HepG2 (cell line): ENCODE measurements around the gene CEACAM4. TPM values are rescaled to one million over a fixed set of nuclear protein-coding genes. Genes with fewer than 3 reads are reported as not detected.
A peak's percentile ranks its signal among the peaks of the same experiment; 100 is the strongest.

Experiments used
- ARNTL ChIP-seq: sonication (generic); formaldehyde crosslinking; IDR thresholded peaks from 2 replicates; pipeline ENCODE4 v1.4.0; 2020; ENCODE audit warnings: mild to moderate bottlenecking, missing genetic modification reagents
- DNMT3B ChIP-seq: conservative IDR thresholded peaks from 2 replicates; pipeline ENCODE4 v1.6.1; 2016; ENCODE audit warnings: missing biosample characterization, control low read depth
- ELF3 ChIP-seq: IDR thresholded peaks from 2 replicates; pipeline ENCODE4 v1.6.1; 2016; ENCODE audit warnings: missing genetic modification reagents, missing compliant biosample characterization
- ETV5 ChIP-seq: IDR thresholded peaks from 2 replicates; pipeline ENCODE4 v1.6.1; 2018; ENCODE audit warnings: missing biosample characterization, missing genetic modification reagents, inconsistent platforms, borderline replicate concordance
- HDAC2 ChIP-seq: sonication (generic); formaldehyde crosslinking; IDR thresholded peaks from 2 replicates; pipeline ENCODE4 v1.4.0; 2020; ENCODE audit warnings: missing genetic modification reagents
- IRF2 ChIP-seq: IDR thresholded peaks from 2 replicates; pipeline ENCODE4 v1.6.1; 2018; ENCODE audit warnings: missing genetic modification reagents, missing compliant biosample characterization
- LBX2 ChIP-seq: sonication (generic); formaldehyde crosslinking; IDR thresholded peaks from 2 replicates; pipeline ENCODE4 v1.5.0; 2020; ENCODE audit warnings: missing genetic modification reagents, mild to moderate bottlenecking, borderline replicate concordance
- POLR2AphosphoS5 ChIP-seq: IDR thresholded peaks from 2 replicates; pipeline ENCODE4 v1.6.1; 2012; ENCODE audit warnings: low read depth, low read length
- RBM39 ChIP-seq: fragments of 200-400 bp; formaldehyde crosslinking; IDR thresholded peaks from one replicate; pipeline ENCODE4 v1.6.1; 2018; ENCODE audit warnings: antibody characterized with exemption, mild to moderate bottlenecking, low read depth, low read length; ENCODE audit not compliant: poor library complexity, severe bottlenecking
- SP140L ChIP-seq: sonication (generic); formaldehyde crosslinking; IDR thresholded peaks from 2 replicates; pipeline ENCODE4 v1.4.0; 2020; ENCODE audit warnings: missing genetic modification reagents, borderline replicate concordance
- ZBTB8A ChIP-seq: sonication (generic); formaldehyde crosslinking; IDR thresholded peaks from 2 replicates; pipeline ENCODE4 v1.4.0; 2020; ENCODE audit warnings: mild to moderate bottlenecking, low read depth, missing genetic modification reagents, borderline replicate concordance
- ZNF333 ChIP-seq: sonication (generic); formaldehyde crosslinking; IDR thresholded peaks from 2 replicates; pipeline ENCODE4 v1.4.0; 2020; ENCODE audit warnings: mild to moderate bottlenecking, missing genetic modification reagents, borderline replicate concordance
- ZNF607 ChIP-seq: sonication (generic); formaldehyde crosslinking; IDR thresholded peaks from 2 replicates; pipeline ENCODE4 v1.5.1; 2020; ENCODE audit warnings: missing genetic modification reagents, mild to moderate bottlenecking, borderline replicate concordance
- ZNF678 ChIP-seq: sonication (generic); formaldehyde crosslinking; IDR thresholded peaks from 2 replicates; pipeline ENCODE4 v1.4.0; 2020; ENCODE audit warnings: mild to moderate bottlenecking, missing genetic modification reagents
- polyA plus RNA-seq, 8 experiments: library from polyadenylated mRNA; depleted of rRNA in 3 of 8; stranded (reverse) in 7 of 8; unstranded in 1 of 8; fragments of >200 nt; fragmentation: Illumina TruSeq in 4 of 8; extraction: Trizol in 4 of 8; gene quantifications; 2 replicates each; pipeline versions ENCODE4 v1.2.1 to v1.2.3, GENCODE V29; 2011 to 2016; ENCODE audit warnings: low read depth in 4 of 8, missing spikeins in 1 of 8, mixed read lengths in 1 of 8; ENCODE audit not compliant: insufficient read depth in 1 of 8
- total RNA-seq, 5 experiments: library from RNA; depleted of rRNA; stranded (reverse); fragments of >200 nt; fragmentation: Illumina TruSeq; extraction: Trizol; gene quantifications; 2 replicates each; pipeline ENCODE4 v1.2.3, GENCODE V29; 2016; ENCODE audit warnings: low read depth in 1 of 5
- TF ChIP-seq, protein P1 (sequence below): sonication (generic); formaldehyde crosslinking; IDR thresholded peaks from 2 replicates; pipeline ENCODE4 v1.5.1; 2020; ENCODE audit warnings: mild to moderate bottlenecking, missing genetic modification reagents, borderline replicate concordance
- TF ChIP-seq, protein P2 (sequence below), 2 experiments: fragments of 450-650 bp in 1 of 2; sonication (generic) in 1 of 2; formaldehyde crosslinking; IDR thresholded peaks; 2 replicates each; pipeline versions ENCODE4 v1.5.0 to v1.8.0; 2020 to 2022; ENCODE audit warnings: mild to moderate bottlenecking in 1 of 2, missing genetic modification reagents in 1 of 2
- TF ChIP-seq, protein P3 (sequence below): sonication (generic); formaldehyde crosslinking; IDR thresholded peaks from 2 replicates; pipeline ENCODE4 v1.4.0; 2020; ENCODE audit warnings: missing genetic modification reagents, borderline replicate concordance

The CEACAM4 gene
- total and polyA plus RNA-seq, 2 of the 13 experiments (the other 11 are each of a cell fraction or from before 2014, with no cell fraction given): not detected

DNA sequence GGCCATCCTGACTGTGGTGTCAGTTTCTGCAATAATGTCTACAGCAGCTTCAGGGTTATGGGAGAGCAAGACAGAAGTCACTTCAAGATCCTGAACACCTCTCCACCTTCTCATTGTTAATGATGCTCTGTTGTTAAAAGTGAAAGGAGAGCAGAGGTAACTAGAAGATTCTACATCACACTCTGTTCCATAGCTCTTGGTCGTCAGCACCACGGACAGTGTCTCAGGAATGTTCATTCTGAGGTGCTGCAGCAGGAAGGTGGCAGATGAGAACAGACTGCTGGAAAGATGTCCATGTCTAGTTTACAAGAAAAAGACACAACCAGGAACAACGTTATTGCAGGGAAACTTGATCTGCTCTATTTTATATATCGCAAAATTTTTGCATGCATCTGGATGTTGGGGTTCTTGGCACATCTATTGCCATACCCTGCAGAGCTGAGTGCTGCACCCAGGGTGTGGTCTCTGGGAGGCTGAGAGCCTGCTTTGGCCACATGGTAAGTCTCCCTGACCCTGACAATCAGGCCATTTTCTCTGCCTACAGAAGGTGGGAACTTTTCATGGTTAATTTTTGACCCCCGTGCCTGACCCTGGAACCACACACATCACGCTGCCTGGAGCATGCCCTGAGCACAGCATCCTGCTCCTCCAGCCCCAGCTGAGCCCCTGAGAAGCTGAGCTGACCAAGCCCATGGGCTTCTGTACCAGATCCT is 38.2 kb downstream of the CEACAM4 start (continued):
- TF ChIP-seq RBM39: no peak
- TF ChIP-seq, protein P1, sequence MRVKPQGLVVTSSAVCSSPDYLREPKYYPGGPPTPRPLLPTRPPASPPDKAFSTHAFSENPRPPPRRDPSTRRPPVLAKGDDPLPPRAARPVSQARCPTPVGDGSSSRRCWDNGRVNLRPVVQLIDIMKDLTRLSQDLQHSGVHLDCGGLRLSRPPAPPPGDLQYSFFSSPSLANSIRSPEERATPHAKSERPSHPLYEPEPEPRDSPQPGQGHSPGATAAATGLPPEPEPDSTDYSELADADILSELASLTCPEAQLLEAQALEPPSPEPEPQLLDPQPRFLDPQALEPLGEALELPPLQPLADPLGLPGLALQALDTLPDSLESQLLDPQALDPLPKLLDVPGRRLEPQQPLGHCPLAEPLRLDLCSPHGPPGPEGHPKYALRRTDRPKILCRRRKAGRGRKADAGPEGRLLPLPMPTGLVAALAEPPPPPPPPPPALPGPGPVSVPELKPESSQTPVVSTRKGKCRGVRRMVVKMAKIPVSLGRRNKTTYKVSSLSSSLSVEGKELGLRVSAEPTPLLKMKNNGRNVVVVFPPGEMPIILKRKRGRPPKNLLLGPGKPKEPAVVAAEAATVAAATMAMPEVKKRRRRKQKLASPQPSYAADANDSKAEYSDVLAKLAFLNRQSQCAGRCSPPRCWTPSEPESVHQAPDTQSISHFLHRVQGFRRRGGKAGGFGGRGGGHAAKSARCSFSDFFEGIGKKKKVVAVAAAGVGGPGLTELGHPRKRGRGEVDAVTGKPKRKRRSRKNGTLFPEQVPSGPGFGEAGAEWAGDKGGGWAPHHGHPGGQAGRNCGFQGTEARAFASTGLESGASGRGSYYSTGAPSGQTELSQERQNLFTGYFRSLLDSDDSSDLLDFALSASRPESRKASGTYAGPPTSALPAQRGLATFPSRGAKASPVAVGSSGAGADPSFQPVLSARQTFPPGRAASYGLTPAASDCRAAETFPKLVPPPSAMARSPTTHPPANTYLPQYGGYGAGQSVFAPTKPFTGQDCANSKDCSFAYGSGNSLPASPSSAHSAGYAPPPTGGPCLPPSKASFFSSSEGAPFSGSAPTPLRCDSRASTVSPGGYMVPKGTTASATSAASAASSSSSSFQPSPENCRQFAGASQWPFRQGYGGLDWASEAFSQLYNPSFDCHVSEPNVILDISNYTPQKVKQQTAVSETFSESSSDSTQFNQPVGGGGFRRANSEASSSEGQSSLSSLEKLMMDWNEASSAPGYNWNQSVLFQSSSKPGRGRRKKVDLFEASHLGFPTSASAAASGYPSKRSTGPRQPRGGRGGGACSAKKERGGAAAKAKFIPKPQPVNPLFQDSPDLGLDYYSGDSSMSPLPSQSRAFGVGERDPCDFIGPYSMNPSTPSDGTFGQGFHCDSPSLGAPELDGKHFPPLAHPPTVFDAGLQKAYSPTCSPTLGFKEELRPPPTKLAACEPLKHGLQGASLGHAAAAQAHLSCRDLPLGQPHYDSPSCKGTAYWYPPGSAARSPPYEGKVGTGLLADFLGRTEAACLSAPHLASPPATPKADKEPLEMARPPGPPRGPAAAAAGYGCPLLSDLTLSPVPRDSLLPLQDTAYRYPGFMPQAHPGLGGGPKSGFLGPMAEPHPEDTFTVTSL (CRISPR knock-in tag): no peak
- 0 out of 2 replicates have a peak, but pooled peaks have one; percentile 54 for TF ChIP-seq DNMT3B (CRISPR knock-in tag)
- no peak for TF ChIP-seq LBX2
- no peak for TF ChIP-seq ZNF678 (CRISPR knock-in tag)
- 0 out of 2 replicates have a peak, but pooled peaks have one; percentile 50 for TF ChIP-seq ZNF607
- TF ChIP-seq ELF3: 0 out of 2 replicates have a peak, but pooled peaks have one; percentile 49
- 0 out of 2 replicates have a peak, but pooled peaks have one; percentile 35 for TF ChIP-seq IRF2
- no peak for TF ChIP-seq ZNF333 (CRISPR knock-in tag)
- 0 out of 2 replicates have a peak, but pooled peaks have one; percentile 47 for TF ChIP-seq SP140L (CRISPR knock-in tag)
- TF ChIP-seq, protein P2, sequence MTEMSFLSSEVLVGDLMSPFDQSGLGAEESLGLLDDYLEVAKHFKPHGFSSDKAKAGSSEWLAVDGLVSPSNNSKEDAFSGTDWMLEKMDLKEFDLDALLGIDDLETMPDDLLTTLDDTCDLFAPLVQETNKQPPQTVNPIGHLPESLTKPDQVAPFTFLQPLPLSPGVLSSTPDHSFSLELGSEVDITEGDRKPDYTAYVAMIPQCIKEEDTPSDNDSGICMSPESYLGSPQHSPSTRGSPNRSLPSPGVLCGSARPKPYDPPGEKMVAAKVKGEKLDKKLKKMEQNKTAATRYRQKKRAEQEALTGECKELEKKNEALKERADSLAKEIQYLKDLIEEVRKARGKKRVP (CRISPR knock-in tag; IDR thresholded peaks at IDR 0.05): 0 out of 4 replicates have a peak, but pooled peaks of 1 of the 2 experiments have one; percentile 19
- TF ChIP-seq HDAC2 (CRISPR knock-in tag): peak; percentile 32; the same call in 1 of the 2 replicates
- no peak for TF ChIP-seq ETV5 (CRISPR knock-in tag)
- TF ChIP-seq ZBTB8A (CRISPR knock-in tag): no peak
- no peak for TF ChIP-seq ARNTL (CRISPR knock-in tag)
- TF ChIP-seq, protein P3, sequence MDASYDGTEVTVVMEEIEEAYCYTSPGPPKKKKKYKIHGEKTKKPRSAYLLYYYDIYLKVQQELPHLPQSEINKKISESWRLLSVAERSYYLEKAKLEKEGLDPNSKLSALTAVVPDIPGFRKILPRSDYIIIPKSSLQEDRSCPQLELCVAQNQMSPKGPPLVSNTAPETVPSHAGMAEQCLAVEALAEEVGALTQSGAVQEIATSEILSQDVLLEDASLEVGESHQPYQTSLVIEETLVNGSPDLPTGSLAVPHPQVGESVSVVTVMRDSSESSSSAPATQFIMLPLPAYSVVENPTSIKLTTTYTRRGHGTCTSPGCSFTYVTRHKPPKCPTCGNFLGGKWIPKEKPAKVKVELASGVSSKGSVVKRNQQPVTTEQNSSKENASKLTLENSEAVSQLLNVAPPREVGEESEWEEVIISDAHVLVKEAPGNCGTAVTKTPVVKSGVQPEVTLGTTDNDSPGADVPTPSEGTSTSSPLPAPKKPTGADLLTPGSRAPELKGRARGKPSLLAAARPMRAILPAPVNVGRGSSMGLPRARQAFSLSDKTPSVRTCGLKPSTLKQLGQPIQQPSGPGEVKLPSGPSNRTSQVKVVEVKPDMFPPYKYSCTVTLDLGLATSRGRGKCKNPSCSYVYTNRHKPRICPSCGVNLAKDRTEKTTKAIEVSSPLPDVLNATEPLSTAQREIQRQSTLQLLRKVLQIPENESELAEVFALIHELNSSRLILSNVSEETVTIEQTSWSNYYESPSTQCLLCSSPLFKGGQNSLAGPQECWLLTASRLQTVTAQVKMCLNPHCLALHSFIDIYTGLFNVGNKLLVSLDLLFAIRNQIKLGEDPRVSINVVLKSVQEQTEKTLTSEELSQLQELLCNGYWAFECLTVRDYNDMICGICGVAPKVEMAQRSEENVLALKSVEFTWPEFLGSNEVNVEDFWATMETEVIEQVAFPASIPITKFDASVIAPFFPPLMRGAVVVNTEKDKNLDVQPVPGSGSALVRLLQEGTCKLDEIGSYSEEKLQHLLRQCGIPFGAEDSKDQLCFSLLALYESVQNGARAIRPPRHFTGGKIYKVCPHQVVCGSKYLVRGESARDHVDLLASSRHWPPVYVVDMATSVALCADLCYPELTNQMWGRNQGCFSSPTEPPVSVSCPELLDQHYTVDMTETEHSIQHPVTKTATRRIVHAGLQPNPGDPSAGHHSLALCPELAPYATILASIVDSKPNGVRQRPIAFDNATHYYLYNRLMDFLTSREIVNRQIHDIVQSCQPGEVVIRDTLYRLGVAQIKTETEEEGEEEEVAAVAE (CRISPR knock-in tag): peak; percentile 74; the same call in 1 of the 2 replicates
- TF ChIP-seq POLR2AphosphoS5: no peak
